GM12891 (cell line): Measurements from ENCODE around the gene ESR1.

Source experiments
- DNase-seq: peaks from one replicate; pipeline ENCODE4 v3.0.0; 2011; ENCODE audit warnings: low spot score; ENCODE audit not compliant: insufficient read length
- FAIRE-seq: peaks from 2 replicates; lab custom pipeline; 2011; peaks lifted over from hg19 to GRCh38; lab: Jason Lieb, UNC
- PAX5 ChIP-seq: IDR thresholded peaks from 2 replicates; pipeline ENCODE4 v1.6.1; 2011; ENCODE audit warnings: low read length, moderate library complexity, mild to moderate bottlenecking; ENCODE audit not compliant: insufficient read depth, severe bottlenecking
- POLR2A ChIP-seq: IDR thresholded peaks from 2 replicates; pipeline ENCODE4 v1.6.1; 2011; ENCODE audit warnings: low read depth, low read length, control low read depth
- POLR2AphosphoS5 ChIP-seq: IDR thresholded peaks from 2 replicates; pipeline ENCODE4 v1.6.1; 2011; ENCODE audit warnings: low read depth, low read length, control low read depth
- POU2F2 ChIP-seq: IDR thresholded peaks from 2 replicates; pipeline ENCODE4 v1.6.1; 2011; ENCODE audit warnings: low read depth, mild to moderate bottlenecking, control low read depth, low read length, moderate library complexity
- SPI1 ChIP-seq: IDR thresholded peaks from 2 replicates; pipeline ENCODE4 v1.6.1; 2011; ENCODE audit warnings: low read depth, low read length, control low read depth
- TAF1 ChIP-seq: IDR thresholded peaks from 2 replicates; pipeline ENCODE4 v1.6.1; 2011; ENCODE audit warnings: low read depth, low read length, control low read depth

Gene ESR1

DNA sequence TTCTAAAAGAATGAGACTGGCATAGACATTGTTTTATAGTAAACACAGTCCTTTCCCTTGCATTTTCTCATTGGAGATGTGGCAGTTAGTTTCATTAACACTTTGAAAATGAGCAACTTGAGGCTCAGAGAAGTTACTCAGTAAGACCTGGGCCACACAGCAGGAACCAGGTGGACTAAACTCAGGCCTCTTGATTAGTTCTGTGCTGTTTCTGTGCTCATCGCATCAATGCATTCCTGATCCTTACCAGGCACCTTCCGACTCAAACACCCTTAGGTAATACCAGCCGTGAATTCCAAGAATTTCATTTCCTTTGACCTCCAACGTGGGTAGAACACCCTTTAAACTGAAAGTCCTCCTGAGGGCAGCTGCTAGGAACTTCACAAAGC lies 362.8 kb downstream of the ESR1 start:
- FAIRE-seq: no peak
- TF ChIP-seq SPI1: no peak
- no peak for TF ChIP-seq POLR2A
- TF ChIP-seq POLR2AphosphoS5: no peak
- TF ChIP-seq PAX5: no peak
- no peak for TF ChIP-seq POU2F2
- no peak for TF ChIP-seq TAF1

DNA sequence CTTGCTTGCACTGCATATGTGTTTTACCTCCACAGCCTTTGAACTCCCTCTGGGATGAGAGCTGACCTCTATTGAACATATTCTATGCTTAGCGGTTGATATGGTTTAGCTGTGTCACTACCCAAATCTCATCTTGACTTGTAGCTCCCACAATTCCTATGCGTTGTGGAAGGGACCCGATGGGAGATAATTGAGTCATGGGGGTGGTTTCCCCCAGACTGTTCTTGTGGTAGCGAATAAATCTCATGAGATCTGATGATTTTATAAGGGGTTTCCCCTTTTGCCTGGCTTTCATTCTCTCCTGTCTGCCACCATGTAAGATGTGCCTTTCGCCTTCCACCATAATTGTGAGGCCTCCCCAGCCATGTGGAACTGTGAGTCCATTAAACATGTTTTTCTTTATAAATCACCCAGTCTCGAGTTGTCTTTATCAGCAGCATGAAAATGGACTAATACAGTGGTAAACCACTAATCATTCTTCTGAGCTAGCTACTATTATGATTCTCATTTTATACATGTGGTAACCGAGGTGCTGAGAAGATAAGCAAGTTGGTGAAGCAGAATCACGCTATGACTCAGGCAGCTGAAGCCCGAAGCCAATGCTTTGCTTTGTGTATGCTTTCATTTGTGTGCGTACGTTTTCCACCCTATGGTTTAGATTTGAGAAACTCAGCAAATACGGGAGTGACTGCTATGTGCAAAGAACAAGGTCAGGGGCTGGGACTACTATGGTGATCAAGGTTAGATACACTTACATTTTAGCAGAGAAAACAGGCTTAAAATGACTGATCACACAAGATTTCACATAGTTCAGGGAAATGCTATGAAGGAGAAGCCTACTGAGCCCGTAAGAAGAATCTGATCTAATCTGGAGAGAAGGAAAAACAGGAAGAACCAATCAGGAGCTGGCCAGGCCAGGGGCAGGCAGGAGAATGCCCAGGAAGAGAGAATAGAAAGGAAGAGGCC lies 363.5 kb downstream of the ESR1 start:
- peak; percentile 96 for FAIRE-seq
- TF ChIP-seq PAX5 (no peak), POU2F2 (peak; percentile 42; the same call in 1 of the 2 replicates), SPI1 (no peak)

More for the DNA sequence above, 362.8 kb downstream of the ESR1 start:
- DNase-seq: no peak

DNA sequence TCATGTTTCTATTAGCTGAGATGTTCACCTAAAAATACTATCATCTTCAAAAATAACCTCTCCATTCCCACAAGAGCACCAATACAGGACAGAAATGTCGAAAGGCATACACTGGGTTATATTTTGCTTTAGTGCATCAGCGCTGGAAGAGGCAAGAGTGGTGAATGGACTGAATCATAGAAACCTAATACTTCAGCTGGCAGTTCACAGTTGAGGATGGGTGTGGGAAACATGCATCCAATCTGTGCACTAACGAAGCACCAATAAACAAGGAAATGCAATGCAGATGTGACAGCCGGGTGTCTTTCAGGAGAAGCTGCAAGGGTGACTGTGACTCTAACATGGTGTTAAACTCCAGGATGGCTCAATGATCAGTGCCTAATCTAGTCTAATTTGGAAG lies 365.8 kb downstream of the ESR1 start:
- DNase-seq (no peak), FAIRE-seq (no peak)

More for the DNA sequence above, 363.5 kb downstream of the ESR1 start:
- peak; percentile 12 for DNase-seq

DNA sequence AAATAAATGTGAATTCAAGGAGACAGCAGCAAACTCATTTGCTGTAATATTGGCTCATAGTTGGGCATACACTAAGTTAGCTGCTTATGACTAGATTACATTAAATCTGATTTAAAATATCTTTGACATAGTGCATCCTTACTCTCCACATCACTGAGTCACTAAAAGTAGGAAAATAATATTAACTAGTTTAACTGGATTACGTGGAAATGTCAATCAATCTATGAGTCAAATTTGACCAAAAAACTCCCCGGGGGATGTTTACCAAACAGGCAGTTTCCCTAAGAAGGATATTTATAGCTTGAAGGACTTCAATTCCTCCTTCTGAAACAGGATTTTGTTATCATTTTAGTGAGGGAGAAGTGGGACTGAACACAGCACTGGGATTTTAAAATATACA lies 366.5 kb downstream of the ESR1 start:
- TF ChIP-seq PAX5 (no peak), SPI1 (no peak), POLR2AphosphoS5 (no peak), POU2F2 (no peak), TAF1 (no peak), POLR2A (no peak)
- FAIRE-seq (no peak), DNase-seq (no peak)

More for the DNA sequence above, 365.8 kb downstream of the ESR1 start:
- TF ChIP-seq POLR2AphosphoS5 (no peak), POLR2A (no peak), SPI1 (no peak), PAX5 (no peak), POU2F2 (no peak), TAF1 (no peak)

DNA sequence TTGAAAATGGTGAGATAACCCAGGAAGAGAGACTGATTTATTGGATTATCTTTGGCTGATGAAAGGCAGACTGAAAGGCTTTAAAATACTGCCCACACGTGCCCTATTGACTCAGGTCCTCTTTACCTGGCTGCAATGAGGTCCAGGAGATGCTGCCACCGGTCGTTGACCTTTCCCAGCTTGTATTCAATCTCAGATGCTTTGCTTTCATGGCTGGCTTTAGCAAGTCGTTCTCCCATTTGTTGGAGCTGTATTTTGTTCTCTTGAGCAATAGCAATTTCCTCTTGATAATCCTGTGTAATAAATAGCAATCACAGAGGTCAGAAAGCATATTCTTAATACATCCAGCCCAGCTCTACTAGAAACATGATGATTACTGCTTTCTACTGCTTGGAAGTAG lies 368.8 kb downstream of the ESR1 start:
- DNase-seq (no peak), FAIRE-seq (no peak)
- TF ChIP-seq POU2F2 (no peak), TAF1 (no peak), POLR2AphosphoS5 (no peak), POLR2A (no peak), SPI1 (no peak), PAX5 (no peak)
